GM12878 (cell line): ENCODE measurements around the gene EPHA1. TPM values are rescaled to one million over a fixed set of nuclear protein-coding genes. Genes with fewer than 3 reads are reported as not detected.
"Not testable (repeated sequence)": the region's sequence is repeated elsewhere in the genome, so short reads cannot be mapped to it uniquely, and the experiment has no call there.

ENCODE experiments used
- ATAC-seq: fragments of 200-7000 bp; cut with Tn5 transposase; 3 replicates; pipeline ENCODE4 v1.9.1; 2020; ENCODE audit warnings: mild to moderate bottlenecking, moderate library complexity
- BruUV-seq: library from RNA; stranded (reverse); fragments of 400-500 nt; replicated peaks from 2 replicates; lab custom pipeline; 2021; lab: Mats Ljungman, UMichigan
- CTCF ChIA-PET: fragments of 300-600 bp; sonication (Branson Sonifier 250); formaldehyde crosslinking; extraction: SDS; loops from one replicate; lab custom pipeline; 2021; ENCODE audit warnings: inconsistent platforms; lab: Yijun Ruan, JAX
- POLR2A ChIA-PET: fragments of 350-600 bp; formaldehyde crosslinking; extraction: SDS; loops from one replicate; lab custom pipeline; 2021; ENCODE audit warnings: inconsistent platforms; lab: Charles Lee
- RAD21 ChIA-PET: fragments of 300-600 bp; sonication (Branson Sonifier 250); formaldehyde crosslinking; loops from one replicate; lab custom pipeline; 2023; ENCODE audit warnings: antibody characterized with exemption; ENCODE audit not compliant: unreplicated experiment; lab: Charles Lee
- SMC1A ChIA-PET: fragments of 300-600 bp; sonication (Branson Sonifier 250); formaldehyde crosslinking; loops from one replicate; lab custom pipeline; 2023; ENCODE audit not compliant: unreplicated experiment, uncharacterized antibody; lab: Charles Lee
- DNase-seq: peaks from one replicate; pipeline ENCODE4 v3.0.0-alpha.2; 2011; ENCODE audit warnings: low read depth, low spot score
- FAIRE-seq: peaks from 3 replicates; lab custom pipeline; 2011; peaks lifted over from hg19 to GRCh38; lab: Jason Lieb, UNC
- H2AFZ ChIP-seq: 2 replicates; pipeline ENCODE4 v1.6.0; 2011; ENCODE audit warnings: low read depth, low read length, control low read depth; ENCODE audit not compliant: control insufficient read depth
- H3K27ac ChIP-seq: 2 replicates; pipeline ENCODE4 v1.5.1; 2011; ENCODE audit warnings: control low read depth; ENCODE audit not compliant: control insufficient read depth, insufficient read depth
- H3K27me3 ChIP-seq, 2 experiments: replicated peaks in 1 of 2; 2 replicates each; pipeline versions ENCODE4 v1.6.0 to v1.6.1; 2011; ENCODE audit warnings: low read length in 1 of 2; ENCODE audit not compliant: control insufficient read depth in 2 of 2, insufficient read depth in 2 of 2
- H3K36me3 ChIP-seq, 2 experiments: 2 replicates each; pipeline ENCODE4 v1.5.1; 2011; ENCODE audit warnings: low read length in 1 of 2; ENCODE audit not compliant: control insufficient read depth in 2 of 2, insufficient read depth in 2 of 2
- H3K4me1 ChIP-seq: 2 replicates; pipeline ENCODE4 v1.6.1; 2011; ENCODE audit warnings: mild to moderate bottlenecking, low read length, moderate library complexity, mixed read lengths; ENCODE audit not compliant: control insufficient read depth, insufficient read depth
- H3K4me2 ChIP-seq: 2 replicates; pipeline ENCODE4 v1.6.0; 2011; ENCODE audit warnings: control low read depth; ENCODE audit not compliant: control insufficient read depth, insufficient read depth
- H3K4me3 ChIP-seq: fragments of 200-600 bp; sonication (generic); 2 replicates; pipeline ENCODE4 v1.5.1; 2016
- H3K79me2 ChIP-seq: 2 replicates; pipeline ENCODE4 v1.6.0; 2011; ENCODE audit warnings: low read length; ENCODE audit not compliant: control insufficient read depth, insufficient read depth
- H3K9ac ChIP-seq: 2 replicates; pipeline ENCODE4 v1.8.0; 2011; ENCODE audit warnings: low read length, control low read depth, mixed read lengths; ENCODE audit not compliant: control insufficient read depth, insufficient read depth
- H3K9me3 ChIP-seq: replicated peaks from 3 replicates; pipeline ENCODE4 v1.5.1; 2011; ENCODE audit warnings: mild to moderate bottlenecking, low read length; ENCODE audit not compliant: control insufficient read depth, insufficient read depth
- H4K20me1 ChIP-seq: 2 replicates; pipeline ENCODE4 v1.6.0; 2011; ENCODE audit not compliant: control insufficient read depth, insufficient read depth
- WGBS: methylation state at CpG from one replicate; pipeline ENCODE4 v1.1.6; 2016; ENCODE audit warnings: low lambda C conversion rate; ENCODE audit not compliant: insufficient replicate concordance, insufficient coverage; ENCODE audit errors: missing lambda C conversion rate; 5-methylcytosine and 5-hydroxymethylcytosine counted together
- in situ Hi-C: fragments of 300-500 bp; cut with MboI; formaldehyde crosslinking; loops from 9 replicates; pipeline ENCODE4 v1.14.3; 2018; ENCODE audit warnings: mixed read lengths
- intact Hi-C: fragments of 100-400 bp; cut with micrococcal nuclease; formaldehyde crosslinking; loops from one replicate; pipeline ENCODE4 v1.14.2; 2022; ENCODE audit not compliant: unreplicated experiment
- polyA plus RNA-seq, 11 experiments: library from polyadenylated mRNA; depleted of rRNA in 4 of 11; unstranded in 6 of 11; stranded (reverse) in 5 of 11; fragments of >200 nt; fragmentation: Nextera tagmentation in 4 of 11; fragmentation: Illumina TruSeq in 1 of 11; extraction: Ambion mirVana in 4 of 11; extraction: Trizol in 1 of 11; gene quantifications; 1 replicate in 1 of 11; 2 replicates in 10 of 11; pipeline versions ENCODE4 v1.2.1 to v1.2.3, GENCODE V29; 2011 to 2016; ENCODE audit warnings: inconsistent platforms in 2 of 11, missing spikeins in 2 of 11, low read depth in 1 of 11
- total RNA-seq, 4 experiments: library from RNA; depleted of rRNA in 3 of 4; stranded (reverse); fragments of >200 nt in 3 of 4; fragmentation: Illumina TruSeq in 1 of 4; extraction: Trizol in 1 of 4; gene quantifications; 2 replicates each; pipeline versions ENCODE4 v1.2.1 to v1.2.3, GENCODE V29; 2013 to 2021
- TF ChIP-seq, protein P1 (sequence below): fragments of 450-650 bp; IDR thresholded peaks from 2 replicates; pipeline ENCODE4 v1.6.1; 2016; ENCODE audit warnings: mild to moderate bottlenecking

The EPHA1 gene
- total and polyA plus RNA-seq, 10 of the 15 experiments (the other 5 are each of a cell fraction or from before 2014, with no cell fraction given) = 0.11 to 0.35 (median 0.24) TPM; not detected in 6

DNA sequence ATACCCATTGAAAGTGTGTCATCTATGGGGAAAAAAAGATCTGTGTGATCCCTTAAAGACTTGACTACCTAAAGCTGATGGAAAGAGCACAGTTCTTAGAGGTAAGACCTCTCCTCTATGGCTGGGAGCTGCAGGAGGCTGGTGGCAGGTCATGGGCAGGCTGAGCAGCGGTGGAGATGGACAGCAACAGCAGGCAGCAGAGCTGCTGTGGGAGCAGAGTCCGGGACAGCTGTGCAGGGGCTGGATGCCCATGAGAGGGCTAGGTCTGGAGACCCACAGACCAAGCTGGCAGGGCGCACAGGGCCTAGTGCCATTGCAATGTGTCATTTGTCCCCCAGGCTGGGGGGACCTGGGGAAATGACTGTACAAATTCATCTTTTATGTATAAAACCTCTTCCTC, 13.4 kb upstream of the EPHA1 start:
- no peak overlapping the region for H3K9ac ChIP-seq
- no peak for DNase-seq
- no peaks in the 10 kb centered on the region for H3K27me3 ChIP-seq
- ATAC-seq = no peak
- H3K9me3 ChIP-seq = no peaks in the 10 kb centered on the region
- CTCF ChIA-PET = interaction anchor here (2.4 kb wide), 1 partner anchor 182 kb away, joined by 13 read pairs; no protein-coding TSS in a partner anchor
- H3K27ac ChIP-seq = no peak overlapping the region
- SMC1A ChIA-PET = interaction anchor here (1.4 kb wide), 1 partner anchor 16 kb away, joined by 3 read pairs; no protein-coding TSS in a partner anchor
- H2AFZ ChIP-seq = no peak overlapping the region
- no peaks in the 10 kb centered on the region for H3K79me2 ChIP-seq
- no peaks in the 10 kb centered on the region for H3K36me3 ChIP-seq
- WGBS = 0% methylated on average over 3 of the region's 3 CpGs
- intact Hi-C loops (no loop called here), in situ Hi-C loops (no loop called here)
- no peaks in the 10 kb centered on the region for H3K4me1 ChIP-seq
- RAD21 ChIA-PET = interaction anchor here (2.6 kb wide), 1 partner anchor 182 kb away, joined by 7 read pairs; no protein-coding TSS in a partner anchor
- H4K20me1 ChIP-seq = no peaks in the 10 kb centered on the region
- TF ChIP-seq, protein P1, sequence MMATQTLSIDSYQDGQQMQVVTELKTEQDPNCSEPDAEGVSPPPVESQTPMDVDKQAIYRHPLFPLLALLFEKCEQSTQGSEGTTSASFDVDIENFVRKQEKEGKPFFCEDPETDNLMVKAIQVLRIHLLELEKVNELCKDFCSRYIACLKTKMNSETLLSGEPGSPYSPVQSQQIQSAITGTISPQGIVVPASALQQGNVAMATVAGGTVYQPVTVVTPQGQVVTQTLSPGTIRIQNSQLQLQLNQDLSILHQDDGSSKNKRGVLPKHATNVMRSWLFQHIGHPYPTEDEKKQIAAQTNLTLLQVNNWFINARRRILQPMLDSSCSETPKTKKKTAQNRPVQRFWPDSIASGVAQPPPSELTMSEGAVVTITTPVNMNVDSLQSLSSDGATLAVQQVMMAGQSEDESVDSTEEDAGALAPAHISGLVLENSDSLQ = no peak
- no TSS peak for BruUV-seq
- H3K4me3 ChIP-seq = no peak overlapping the region
- POLR2A ChIA-PET = no interaction called here
- no peak overlapping the region for H3K4me2 ChIP-seq
- no peak for FAIRE-seq

DNA sequence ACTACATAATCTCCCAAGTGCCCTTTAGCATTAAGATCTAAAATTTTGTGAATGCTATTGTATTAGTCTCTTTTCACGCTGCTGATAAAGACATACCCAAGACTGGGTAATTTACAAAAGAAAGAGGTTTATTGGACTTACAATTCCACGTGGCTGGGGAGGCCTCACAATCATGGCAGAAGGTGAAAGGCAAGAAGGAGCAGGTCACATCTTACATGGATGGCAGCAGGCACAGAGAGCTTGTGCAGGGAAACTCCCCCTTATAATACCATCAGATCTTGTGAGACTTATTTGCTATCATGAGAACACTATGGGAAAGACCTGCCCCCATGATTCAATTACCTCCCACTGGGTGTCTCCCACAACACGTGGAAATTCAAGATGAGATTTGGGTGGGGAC, 12.0 kb upstream of the EPHA1 start:
- H3K9me3 ChIP-seq, RAD21 ChIA-PET, ATAC-seq, intact Hi-C loops, H3K27ac ChIP-seq, H3K4me1 ChIP-seq, H3K27me3 ChIP-seq, POLR2A ChIA-PET, DNase-seq, H3K9ac ChIP-seq, H3K36me3 ChIP-seq, H3K79me2 ChIP-seq, FAIRE-seq, H2AFZ ChIP-seq, H3K4me2 ChIP-seq, H3K4me3 ChIP-seq, BruUV-seq, in situ Hi-C loops, H4K20me1 ChIP-seq: not testable (repeated sequence)
- ChIA-PET SMC1A (interaction anchor here (1.1 kb wide), 1 partner anchor 15 kb away, joined by 3 read pairs; no protein-coding TSS in a partner anchor), CTCF (interaction anchor here (1.6 kb wide), 1 partner anchor 180 kb away, joined by 6 read pairs; no protein-coding TSS in a partner anchor)
- 38% methylated on average over 3 of the region's 3 CpGs for WGBS
